Measurements from ENCODE around the gene UBE2A.
A peak's percentile ranks its signal among the peaks of the same experiment; 100 is the strongest.

The UBE2A gene

DNA sequence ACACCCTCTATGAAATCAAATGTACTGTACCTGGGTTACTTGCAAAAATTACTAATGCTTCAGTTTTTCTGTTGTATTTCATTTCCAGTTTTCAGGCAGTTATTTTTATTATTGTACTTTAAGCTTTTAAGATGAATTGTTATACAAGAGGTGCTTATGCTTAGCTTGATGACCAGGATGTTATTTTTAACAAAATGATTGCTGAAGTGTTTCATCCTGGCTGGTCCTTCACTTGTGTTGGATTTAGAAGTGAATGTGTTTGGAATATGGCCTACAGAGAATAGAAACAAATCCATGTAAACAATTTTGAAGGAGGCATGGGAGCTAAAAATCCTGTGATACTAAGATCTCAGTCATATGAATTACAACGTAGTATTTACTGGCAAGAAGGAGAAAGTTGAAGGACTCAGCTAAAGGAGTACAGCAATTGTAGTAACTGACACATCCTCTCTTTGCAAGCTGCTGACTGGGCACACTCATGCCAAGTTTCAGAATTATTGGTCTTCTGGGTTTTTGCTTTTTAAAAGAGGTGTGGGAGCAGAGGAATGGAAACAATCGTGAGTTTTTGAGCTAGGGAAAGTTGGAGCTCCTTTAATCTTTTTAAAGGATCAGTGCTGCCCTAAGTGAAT is 9.2 kb downstream of the UBE2A start:
- TF ChIP-seq, protein P1, sequence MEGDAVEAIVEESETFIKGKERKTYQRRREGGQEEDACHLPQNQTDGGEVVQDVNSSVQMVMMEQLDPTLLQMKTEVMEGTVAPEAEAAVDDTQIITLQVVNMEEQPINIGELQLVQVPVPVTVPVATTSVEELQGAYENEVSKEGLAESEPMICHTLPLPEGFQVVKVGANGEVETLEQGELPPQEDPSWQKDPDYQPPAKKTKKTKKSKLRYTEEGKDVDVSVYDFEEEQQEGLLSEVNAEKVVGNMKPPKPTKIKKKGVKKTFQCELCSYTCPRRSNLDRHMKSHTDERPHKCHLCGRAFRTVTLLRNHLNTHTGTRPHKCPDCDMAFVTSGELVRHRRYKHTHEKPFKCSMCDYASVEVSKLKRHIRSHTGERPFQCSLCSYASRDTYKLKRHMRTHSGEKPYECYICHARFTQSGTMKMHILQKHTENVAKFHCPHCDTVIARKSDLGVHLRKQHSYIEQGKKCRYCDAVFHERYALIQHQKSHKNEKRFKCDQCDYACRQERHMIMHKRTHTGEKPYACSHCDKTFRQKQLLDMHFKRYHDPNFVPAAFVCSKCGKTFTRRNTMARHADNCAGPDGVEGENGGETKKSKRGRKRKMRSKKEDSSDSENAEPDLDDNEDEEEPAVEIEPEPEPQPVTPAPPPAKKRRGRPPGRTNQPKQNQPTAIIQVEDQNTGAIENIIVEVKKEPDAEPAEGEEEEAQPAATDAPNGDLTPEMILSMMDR (IDR thresholded peaks at IDR 0.05), result no peak
- DNase-seq (ENCODE audit: low spot score), result no peak
- no peak overlapping the region for H3K4me3 ChIP-seq
- H3K27ac ChIP-seq, result no peak overlapping the region

DNA sequence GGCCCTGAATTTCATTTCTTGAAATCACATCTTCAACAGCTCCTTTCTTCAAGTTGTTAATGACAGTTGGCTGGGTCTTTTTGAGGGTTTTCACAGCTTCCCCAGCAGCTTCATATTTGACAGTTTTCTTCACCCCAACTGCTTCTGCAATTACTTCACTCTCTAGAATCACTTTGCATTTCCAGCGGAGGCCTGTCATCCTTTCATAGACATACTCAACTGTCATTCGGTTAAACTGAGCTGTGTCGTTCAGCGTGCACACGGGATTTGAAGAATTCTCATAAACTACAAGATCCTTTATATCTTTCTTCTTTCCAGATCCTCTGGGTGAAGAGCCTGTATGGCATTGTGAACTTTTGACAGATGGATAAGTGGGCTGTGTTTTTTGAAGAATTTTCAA is 15.4 kb downstream of the UBE2A start:
- TF ChIP-seq, protein P1 (IDR thresholded peaks at IDR 0.05), result no peak

DNA sequence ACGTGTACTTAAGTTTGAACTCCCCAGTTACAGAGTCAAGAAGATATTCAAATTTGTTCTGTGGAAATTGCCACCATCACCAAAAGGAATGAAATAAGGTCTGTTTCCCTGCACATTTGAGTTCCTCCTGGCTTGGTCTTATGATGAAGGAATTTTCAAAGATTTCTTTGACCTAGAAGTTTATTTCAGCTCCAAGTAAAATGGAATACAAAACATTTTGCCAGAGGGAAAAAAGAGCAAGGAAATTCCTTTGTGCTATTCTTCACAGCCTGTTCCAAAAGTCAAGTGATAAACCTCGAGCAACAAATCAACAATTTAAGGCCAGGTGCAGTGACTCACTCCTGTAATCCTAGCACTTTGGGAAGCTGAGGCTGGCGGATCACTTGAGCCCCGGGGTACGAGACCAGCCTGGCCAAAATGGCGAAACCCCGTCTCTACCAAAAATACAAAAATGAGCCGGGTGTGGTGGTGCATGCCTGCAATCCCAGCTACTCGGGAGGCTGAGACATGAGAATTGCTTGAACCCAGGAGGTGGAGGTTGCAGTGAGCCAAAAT is 28.4 kb downstream of the UBE2A start:
- Histone ChIP-seq H3K27ac (no peak overlapping the region), H3K4me3 (no peak overlapping the region)
- TF ChIP-seq, protein P1 (IDR thresholded peaks at IDR 0.05), result no peak
- no peak for DNase-seq (ENCODE audit: low spot score)

More for the DNA sequence above, 15.4 kb downstream of the UBE2A start:
- DNase-seq (ENCODE audit: low spot score), result no peak
- Histone ChIP-seq H3K27ac (no peak overlapping the region), H3K4me3 (no peak overlapping the region)

DNA sequence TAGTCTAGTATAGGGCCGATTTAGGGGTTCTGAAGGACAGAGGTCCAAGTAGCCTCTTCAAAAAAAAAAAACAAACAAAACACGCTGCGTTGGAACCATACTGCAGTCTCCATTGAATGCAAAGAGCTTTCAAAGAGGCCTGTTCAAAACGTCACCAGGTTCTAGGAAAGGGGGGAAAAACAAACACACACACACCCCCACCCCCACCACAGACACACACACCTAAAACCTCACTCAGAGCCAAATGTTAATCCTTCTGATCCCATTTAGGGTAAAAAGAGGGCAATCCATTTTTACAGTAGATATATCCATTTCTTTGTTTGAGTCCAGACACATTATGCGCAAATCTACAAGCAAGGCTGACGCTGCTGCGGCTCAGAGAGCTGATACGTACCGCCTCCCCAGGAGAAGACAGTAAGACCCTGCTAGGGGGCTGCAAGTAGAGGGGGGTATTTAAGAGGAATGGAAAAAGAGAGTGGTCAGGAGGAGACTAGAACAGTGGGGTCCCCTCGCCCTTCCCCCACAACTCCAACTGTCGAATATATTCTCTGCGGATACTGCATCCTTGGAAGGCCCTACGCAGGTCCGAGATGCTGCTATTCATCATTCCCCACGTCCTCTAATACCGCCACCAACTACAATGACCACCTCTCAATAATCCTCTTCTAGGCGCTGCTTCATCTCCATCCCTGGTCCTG is 30.6 kb downstream of the UBE2A start:
- TF ChIP-seq, protein P1 (IDR thresholded peaks at IDR 0.05), result no peak
- H3K4me3 ChIP-seq, result peak overlapping the region; percentile 83
- peak overlapping the region in 1 of 2 donors; percentile 95 for H3K27ac ChIP-seq
- no peak for DNase-seq (ENCODE audit: low spot score)

DNA sequence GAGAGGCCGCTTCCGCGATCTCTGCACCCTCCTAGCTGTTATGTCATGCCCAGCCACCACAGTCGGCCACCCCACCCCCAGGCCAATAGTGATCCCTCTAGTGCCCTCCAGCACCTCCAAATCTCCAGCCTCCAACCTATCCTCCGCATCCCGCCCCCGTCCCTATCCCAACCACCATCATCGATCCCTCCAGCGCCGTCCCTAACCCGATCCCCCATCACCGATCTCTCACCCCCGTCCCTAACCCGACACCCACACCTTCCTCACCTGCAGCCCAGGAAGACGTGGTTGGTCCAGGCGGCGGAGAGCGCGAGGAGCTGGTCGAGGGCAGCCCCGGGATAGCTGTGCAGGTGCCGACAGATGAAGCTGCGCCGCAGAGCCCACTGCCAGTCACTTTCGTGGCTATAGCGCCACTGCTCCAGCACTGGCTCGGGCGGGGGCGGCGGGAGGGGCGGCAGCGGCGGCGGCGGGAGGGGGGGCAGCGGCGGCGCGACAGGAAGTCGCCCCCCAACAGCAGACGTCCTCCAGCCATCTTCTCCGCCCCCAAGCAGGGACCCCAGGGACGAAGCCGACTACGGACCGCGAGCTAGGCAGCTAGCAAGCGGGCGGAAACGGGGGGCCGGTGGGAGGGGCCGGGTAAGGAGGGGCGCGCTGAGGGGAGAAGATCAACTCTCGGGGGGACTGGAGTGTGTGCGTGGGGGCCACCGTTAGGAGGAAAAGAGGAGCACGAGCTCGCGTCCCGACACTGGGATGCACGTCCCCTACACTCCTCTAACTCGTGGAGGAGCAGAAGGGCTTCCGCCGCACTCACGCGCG is 31.3 kb downstream of the UBE2A start:
- Histone ChIP-seq H3K27ac (peak overlapping the region; percentile 75 to 95), H3K4me3 (peak overlapping the region; percentile 83)
- no peak for DNase-seq (ENCODE audit: low spot score)
- TF ChIP-seq, protein P1 (IDR thresholded peaks at IDR 0.05), result no peak

DNA sequence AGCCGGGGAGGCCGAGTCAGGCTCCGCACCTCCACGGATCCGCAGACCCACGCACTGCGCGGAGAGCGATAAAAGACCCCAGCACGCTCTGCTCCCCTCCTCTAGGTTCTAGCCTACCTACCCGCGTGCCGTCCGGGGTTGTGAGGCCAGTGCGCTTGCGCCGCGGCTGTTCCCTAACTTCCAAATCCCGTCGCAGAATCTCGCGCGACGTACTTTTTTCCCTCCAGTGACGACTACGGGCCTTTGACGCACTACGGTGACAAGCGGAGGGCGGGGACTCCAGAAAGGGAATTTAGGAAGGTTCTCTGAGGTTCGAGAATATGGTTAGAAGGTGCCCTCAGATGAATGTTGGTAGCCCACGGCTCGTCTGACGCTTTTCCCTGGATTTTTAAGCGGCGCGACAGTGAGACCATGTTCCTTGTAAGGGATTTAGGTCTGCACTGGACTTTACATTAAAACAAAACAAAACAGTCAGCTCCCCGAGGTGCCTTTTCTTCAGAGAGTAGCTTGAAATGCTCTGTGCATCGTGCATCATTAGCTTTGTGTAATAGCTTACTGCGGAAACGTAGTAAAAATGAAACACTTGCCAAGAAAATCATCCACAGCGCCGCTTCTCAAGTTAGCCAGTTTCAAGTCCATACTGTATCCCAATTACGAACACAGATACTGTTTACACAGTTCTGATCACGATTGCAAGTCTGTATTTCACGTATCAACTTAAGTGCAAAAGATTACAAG is 32.1 kb downstream of the UBE2A start, which contains the start of gene NKRF:
Gene NKRF, minus strand, starts transcription at position 145 of the 738 bp plus-strand sequence.
- peak within 1 kb of the TSS; percentile 75 to 95 for H3K27ac ChIP-seq
- TF ChIP-seq, protein P1 (IDR thresholded peaks at IDR 0.05), result no peak
- H3K4me3 ChIP-seq, result peak within 1 kb of the TSS; percentile 83
- peak; percentile 91 for DNase-seq (ENCODE audit: low spot score)
